CD14-positive monocyte (primary cell): ENCODE data around the gene MMAB. TPM values are rescaled to one million over a fixed set of nuclear protein-coding genes. Genes with fewer than 3 reads are reported as not detected.

ENCODE experiments used
- DNase-seq, 3 donors: peaks; one replicate each; pipeline ENCODE4 v3.0.0-alpha.2; 2011 to 2022
- H2AFZ ChIP-seq: 2 replicates; pipeline ENCODE4 v1.6.0; 2012; ENCODE audit warnings: mild to moderate bottlenecking, low read depth, low read length, inconsistent platforms; ENCODE audit not compliant: insufficient read depth, poor library complexity, severe bottlenecking
- H3K27ac ChIP-seq, 2 donors: 1 replicate in 1 of 2; 2 replicates in 1 of 2; pipeline ENCODE4 v1.5.1; 2012 to 2013; ENCODE audit warnings: low read length in 2 of 2, control low read depth in 1 of 2, inconsistent platforms in 1 of 2, low read depth in 1 of 2, mild to moderate bottlenecking in 1 of 2
- H3K27me3 ChIP-seq, 2 donors: one replicate each; pipeline versions ENCODE4 v1.6.0 to v1.6.1; 2011 to 2013; ENCODE audit warnings: low read length in 2 of 2; ENCODE audit not compliant: control insufficient read depth in 2 of 2, insufficient read depth in 2 of 2
- H3K36me3 ChIP-seq, 2 donors: replicated peaks in 1 of 2; 1 replicate in 1 of 2; 2 replicates in 1 of 2; pipeline versions ENCODE4 v1.5.1 to v1.6.1; 2012 to 2013; ENCODE audit warnings: low read length in 2 of 2, control low read depth in 1 of 2, inconsistent platforms in 1 of 2, mild to moderate bottlenecking in 1 of 2; ENCODE audit not compliant: insufficient read depth in 2 of 2, control insufficient read depth in 1 of 2
- H3K4me1 ChIP-seq, 2 donors: 1 replicate in 1 of 2; 2 replicates in 1 of 2; pipeline versions ENCODE4 v1.5.1 to v1.6.1; 2012 to 2013; ENCODE audit warnings: low read length in 2 of 2, control low read depth in 1 of 2, inconsistent platforms in 1 of 2, mild to moderate bottlenecking in 1 of 2, moderate library complexity in 1 of 2; ENCODE audit not compliant: insufficient read depth in 2 of 2, control insufficient read depth in 1 of 2
- H3K4me2 ChIP-seq: replicated peaks from 2 replicates; pipeline ENCODE3; 2012; ENCODE audit warnings: low read length, moderate library complexity, mild to moderate bottlenecking; ENCODE audit not compliant: poor library complexity, severe bottlenecking; ENCODE audit errors: extremely low read depth
- H3K4me3 ChIP-seq, 3 experiments: fragments of 200-600 bp in 1 of 3; sonication (generic) in 1 of 3; replicated peaks in 1 of 3; 1 replicate in 2 of 3; 2 replicates in 1 of 3; pipeline ENCODE4 v1.5.1; 2011 to 2013; ENCODE audit warnings: low read length in 3 of 3, mild to moderate bottlenecking in 3 of 3, control low read depth in 2 of 3, low read depth in 2 of 3, inconsistent platforms in 1 of 3, moderate library complexity in 1 of 3
- H3K79me2 ChIP-seq: 2 replicates; pipeline ENCODE4 v1.6.0; 2012; ENCODE audit warnings: mild to moderate bottlenecking, control low read depth, inconsistent platforms, low read length, moderate library complexity; ENCODE audit not compliant: insufficient read depth
- H3K9ac ChIP-seq: 2 replicates; pipeline ENCODE4 v1.6.0; 2017; ENCODE audit warnings: low read length, mild to moderate bottlenecking; ENCODE audit not compliant: insufficient read depth, poor library complexity, severe bottlenecking
- H3K9me3 ChIP-seq, 2 donors: replicated peaks in 1 of 2; 1 replicate in 1 of 2; 2 replicates in 1 of 2; pipeline versions ENCODE4 v1.5.1 to v1.6.1; 2012 to 2013; ENCODE audit warnings: low read length in 2 of 2, control low read depth in 1 of 2; ENCODE audit not compliant: control insufficient read depth in 1 of 2, insufficient read depth in 1 of 2
- H4K20me1 ChIP-seq: 2 replicates; pipeline ENCODE4 v1.6.0; 2012; ENCODE audit warnings: mild to moderate bottlenecking, low read length, control low read depth, moderate library complexity; ENCODE audit not compliant: insufficient read depth
- H3K27ac Mint-ChIP-seq, 7 donors: one replicate each; pipeline ENCODE4 v1.8.0; 2020; ENCODE audit warnings: mild to moderate bottlenecking in 7 of 7, mixed read lengths in 7 of 7, moderate library complexity in 6 of 7, inconsistent platforms in 2 of 7
- H3K27me3 Mint-ChIP-seq, 3 donors: one replicate each; pipeline ENCODE4 v1.8.0; 2021 to 2022; ENCODE audit warnings: low read depth in 3 of 3, mild to moderate bottlenecking in 3 of 3, mixed read lengths in 3 of 3, moderate library complexity in 3 of 3, inconsistent platforms in 1 of 3
- H3K36me3 Mint-ChIP-seq, 2 donors: one replicate each; pipeline ENCODE4 v1.8.0; 2020; ENCODE audit warnings: mixed read lengths in 2 of 2, inconsistent platforms in 1 of 2, mild to moderate bottlenecking in 1 of 2
- H3K4me1 Mint-ChIP-seq: one replicate; pipeline ENCODE4 v1.8.0; 2020; ENCODE audit warnings: mild to moderate bottlenecking, mixed read lengths
- H3K4me3 Mint-ChIP-seq, 2 donors: one replicate each; pipeline ENCODE4 v1.8.0; 2020; ENCODE audit warnings: mild to moderate bottlenecking in 2 of 2, mixed read lengths in 2 of 2, moderate library complexity in 1 of 2
- H3K9me3 Mint-ChIP-seq, 7 donors: one replicate each; pipeline ENCODE4 v1.8.0; 2020 to 2022; ENCODE audit warnings: mixed read lengths in 7 of 7, mild to moderate bottlenecking in 6 of 7, moderate library complexity in 6 of 7, inconsistent platforms in 2 of 7
- CTCF ChIP-seq: fragments of 200-600 bp; IDR thresholded peaks from one replicate; pipeline ENCODE4 v1.8.0; 2022; ENCODE audit warnings: antibody characterized with exemption, mild to moderate bottlenecking
- WGBS: methylation state at CpG from one replicate; pipeline ENCODE4 v1.1.5; 2013; ENCODE audit warnings: missing lambda C conversion rate; ENCODE audit not compliant: insufficient coverage; 5-methylcytosine and 5-hydroxymethylcytosine counted together
- intact Hi-C, 2 donors: fragments of 100-400 bp; cut with micrococcal nuclease; formaldehyde crosslinking; loops; one replicate each; pipeline versions ENCODE4 v1.15.0 to v1.15.1; 2023
- polyA plus RNA-seq, 3 donors: library from polyadenylated mRNA; depleted of rRNA in 1 of 3; unstranded in 2 of 3; stranded (reverse) in 1 of 3; fragments of 300-500 nt in 2 of 3; fragments of >200 nt in 1 of 3; fragmentation: Illumina TruSeq in 2 of 3; gene quantifications; 1 replicate in 2 of 3; 2 replicates in 1 of 3; pipeline ENCODE4 v1.2.3, GENCODE V29; 2012 to 2021

MMAB gene
- polyA plus RNA-seq, 3 donors = 5.0 to 15.6 (median 12.4) TPM

GRCh38 chr12:109597414-109597794 lies 24.1 kb upstream of the MMAB start:
- intact Hi-C loops = no loop called here
- Histone ChIP-seq H3K4me3 (no peak overlapping the region), H3K27ac (no peak overlapping the region), H2AFZ (no peak overlapping the region), H3K9ac (no peak overlapping the region), H3K4me1 (peaks cover 13 to 19% of the 10 kb centered on the region in 2 donors), H3K27me3 (no peaks in the 10 kb centered on the region), H3K36me3 (peaks cover 0 to 3% of the 10 kb centered on the region in 2 donors), H3K79me2 (no peaks in the 10 kb centered on the region), H4K20me1 (peaks cover 4% of the 10 kb centered on the region), H3K9me3 (no peaks in the 10 kb centered on the region), H3K4me2 (no peak overlapping the region)
- Mint-ChIP-seq H3K9me3 (peaks cover 0 to 2% (median 0%) of the 10 kb centered on the region in 7 donors), H3K27me3 (peaks cover 5 to 21% (median 13%) of the 10 kb centered on the region in 3 donors), H3K36me3 (peaks cover 16 to 27% of the 10 kb centered on the region in 2 donors), H3K4me1 (peaks cover 22% of the 10 kb centered on the region), H3K27ac (no peak overlapping the region), H3K4me3 (no peak overlapping the region)
- 44% methylated on average over 11 of the region's 11 CpGs for WGBS
- no peak for DNase-seq
- no peak for TF ChIP-seq CTCF

- no peak for DNase-seq
- Histone ChIP-seq H3K36me3 (peaks cover 0 to 3% of the 10 kb centered on the region in 2 donors), H3K79me2 (no peaks in the 10 kb centered on the region), H3K9ac (no peak overlapping the region), H4K20me1 (peaks cover 4% of the 10 kb centered on the region), H3K27me3 (no peaks in the 10 kb centered on the region), H3K4me1 (peaks cover 13 to 19% of the 10 kb centered on the region in 2 donors), H3K9me3 (no peaks in the 10 kb centered on the region), H3K4me3 (no peak overlapping the region), H3K27ac (no peak overlapping the region), H3K4me2 (no peak overlapping the region), H2AFZ (no peak overlapping the region)
- WGBS = 95% methylated on average over 19 of the region's 24 CpGs
- peaks cover 22% of the 10 kb centered on the region for H3K4me1 Mint-ChIP-seq
- TF ChIP-seq CTCF = no peak
- H3K27me3 Mint-ChIP-seq = peaks cover 7 to 21% (median 14%) of the 10 kb centered on the region in 3 donors
- peaks cover 0 to 2% (median 0%) of the 10 kb centered on the region in 7 donors for H3K9me3 Mint-ChIP-seq
- H3K36me3 Mint-ChIP-seq = peaks cover 18 to 29% of the 10 kb centered on the region in 2 donors
- intact Hi-C loops = no loop called here
- no peak overlapping the region for H3K27ac Mint-ChIP-seq
- no peak overlapping the region for H3K4me3 Mint-ChIP-seq
Measured at GRCh38 chr12:109596418-109597244, 23.3 kb upstream of the MMAB start.
